GM10266 (cell line): ENCODE results near the gene SLC37A4.
"Not testable (repeated sequence)": the region's sequence is repeated elsewhere in the genome, so short reads cannot be mapped to it uniquely, and the experiment has no call there.

ENCODE experiments used
- DNase-seq: peaks from one replicate; pipeline ENCODE4 v3.0.0; 2012; ENCODE audit errors: extremely low spot score
- TF ChIP-seq, protein P1 (sequence below): IDR thresholded peaks from 2 replicates; pipeline ENCODE4 v1.5.1; 2012; ENCODE audit warnings: mild to moderate bottlenecking, low read depth; ENCODE audit not compliant: control insufficient read depth, insufficient read depth; ENCODE audit errors: missing control alignments

SLC37A4 gene

DNA sequence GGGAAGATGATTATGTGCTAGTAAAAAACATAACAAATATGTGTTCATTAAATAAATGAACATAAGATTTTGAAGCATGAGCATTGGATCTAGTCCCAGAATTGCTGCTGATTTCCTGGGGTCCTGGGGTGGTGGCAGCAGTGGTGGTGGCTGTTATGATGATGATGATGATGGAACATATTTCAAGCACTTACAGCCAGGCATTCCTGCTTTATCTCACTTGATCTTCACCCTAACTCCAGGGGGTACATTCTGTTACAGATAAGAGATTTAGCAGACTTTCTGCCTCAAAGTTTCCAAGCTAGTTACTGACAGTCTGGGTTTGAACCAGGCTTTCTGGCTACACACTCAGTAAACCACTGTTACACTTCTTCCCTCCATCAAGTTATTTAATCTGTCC is 6.9 kb downstream of the SLC37A4 start:
- TF ChIP-seq, protein P1, sequence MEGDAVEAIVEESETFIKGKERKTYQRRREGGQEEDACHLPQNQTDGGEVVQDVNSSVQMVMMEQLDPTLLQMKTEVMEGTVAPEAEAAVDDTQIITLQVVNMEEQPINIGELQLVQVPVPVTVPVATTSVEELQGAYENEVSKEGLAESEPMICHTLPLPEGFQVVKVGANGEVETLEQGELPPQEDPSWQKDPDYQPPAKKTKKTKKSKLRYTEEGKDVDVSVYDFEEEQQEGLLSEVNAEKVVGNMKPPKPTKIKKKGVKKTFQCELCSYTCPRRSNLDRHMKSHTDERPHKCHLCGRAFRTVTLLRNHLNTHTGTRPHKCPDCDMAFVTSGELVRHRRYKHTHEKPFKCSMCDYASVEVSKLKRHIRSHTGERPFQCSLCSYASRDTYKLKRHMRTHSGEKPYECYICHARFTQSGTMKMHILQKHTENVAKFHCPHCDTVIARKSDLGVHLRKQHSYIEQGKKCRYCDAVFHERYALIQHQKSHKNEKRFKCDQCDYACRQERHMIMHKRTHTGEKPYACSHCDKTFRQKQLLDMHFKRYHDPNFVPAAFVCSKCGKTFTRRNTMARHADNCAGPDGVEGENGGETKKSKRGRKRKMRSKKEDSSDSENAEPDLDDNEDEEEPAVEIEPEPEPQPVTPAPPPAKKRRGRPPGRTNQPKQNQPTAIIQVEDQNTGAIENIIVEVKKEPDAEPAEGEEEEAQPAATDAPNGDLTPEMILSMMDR: no peak
- DNase-seq: no peak

DNA sequence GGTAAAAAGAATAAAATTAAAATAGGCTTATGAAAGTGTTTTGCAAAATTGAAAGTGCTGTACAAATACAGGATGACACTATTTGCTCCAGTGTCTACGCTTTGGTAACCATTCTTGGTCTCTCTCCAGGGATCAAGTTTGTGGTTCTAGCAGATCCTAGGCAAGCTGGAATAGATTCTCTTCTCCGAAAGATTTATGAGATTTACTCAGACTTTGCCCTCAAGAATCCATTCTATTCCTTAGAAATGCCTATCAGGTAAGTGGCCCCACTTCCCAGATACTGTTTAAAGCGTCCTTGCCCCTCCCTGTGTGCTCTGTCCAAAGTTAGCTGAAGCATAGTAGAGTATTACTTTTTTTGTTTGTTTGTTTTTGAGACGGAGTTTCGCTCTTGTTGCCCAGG is 9.0 kb downstream of the SLC37A4 start:
- TF ChIP-seq, protein P1: no peak
- DNase-seq: no peak

DNA sequence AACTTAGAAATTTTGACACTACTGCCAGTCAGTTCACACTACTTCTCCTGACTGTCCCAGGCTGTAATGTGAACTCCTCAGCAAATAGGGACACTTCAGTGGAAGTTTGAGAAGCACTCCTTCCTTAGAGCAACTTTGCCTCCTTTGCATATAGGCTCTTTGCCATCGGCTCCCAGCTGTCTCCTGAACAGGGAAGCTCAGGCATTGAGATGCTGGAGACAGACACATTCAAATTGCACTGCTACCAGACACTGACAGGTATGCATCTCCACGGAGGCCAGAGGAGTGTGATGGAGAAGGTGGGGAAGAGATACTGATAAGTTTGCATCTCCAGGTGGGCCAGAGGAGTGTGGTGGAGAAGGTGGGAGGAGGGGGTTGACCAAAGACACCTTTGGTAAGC is 10.7 kb downstream of the SLC37A4 start:
- DNase-seq: no peak
- TF ChIP-seq, protein P1: no peak

DNA sequence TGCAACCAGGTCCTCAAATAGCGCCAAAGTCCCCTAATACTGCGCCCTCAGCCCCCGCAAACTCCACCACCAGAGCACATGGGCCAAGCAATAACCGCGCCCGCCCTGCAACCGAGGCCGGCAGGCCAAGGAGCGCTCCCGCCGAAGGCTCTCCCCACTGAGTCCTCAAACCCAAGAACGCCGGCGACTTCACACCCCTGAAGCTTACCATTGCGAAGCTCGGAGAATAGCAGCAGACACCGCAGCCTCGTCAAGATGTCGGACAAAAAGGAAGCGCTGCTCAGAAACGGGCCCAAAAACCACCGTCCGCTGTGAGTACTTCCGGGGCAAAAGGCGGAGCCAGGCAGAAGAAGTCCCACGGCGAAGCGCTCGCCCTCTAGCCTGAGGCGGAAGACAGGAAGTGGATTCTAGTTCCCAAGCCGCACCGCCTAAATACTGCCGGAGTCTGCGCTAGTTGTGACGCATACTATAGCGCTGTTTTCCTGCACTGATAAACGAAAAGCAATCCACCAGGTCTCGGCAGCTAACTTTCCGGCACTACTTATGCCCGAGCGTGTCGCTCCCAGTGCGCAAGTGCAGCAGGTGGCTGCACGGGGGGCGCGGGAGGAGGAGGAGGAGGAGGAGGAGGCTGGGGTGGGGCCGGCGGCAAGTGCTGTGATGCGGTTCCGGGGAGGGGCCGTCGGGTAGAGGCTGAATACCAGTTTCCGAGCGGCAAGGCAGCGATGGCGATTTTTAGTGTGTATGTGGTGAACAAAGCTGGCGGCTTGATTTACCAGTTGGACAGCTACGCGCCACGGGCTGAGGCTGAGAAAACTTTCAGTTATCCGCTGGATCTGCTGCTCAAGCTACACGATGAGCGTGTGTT is 12.4 kb downstream of the SLC37A4 start, which contains the start of the genes RPS25 and TRAPPC4:
TSS of gene RPS25 (minus strand) at position 270 of the 865 bp plus-strand sequence. CDS start at position 211, 59 bp downstream.
TSS of gene TRAPPC4 (plus strand) at position 693 of the 865 bp plus-strand sequence. CDS start at position 723, 30 bp downstream.
- peak; percentile 89 for DNase-seq
- TF ChIP-seq, protein P1: peak; percentile 6

DNA sequence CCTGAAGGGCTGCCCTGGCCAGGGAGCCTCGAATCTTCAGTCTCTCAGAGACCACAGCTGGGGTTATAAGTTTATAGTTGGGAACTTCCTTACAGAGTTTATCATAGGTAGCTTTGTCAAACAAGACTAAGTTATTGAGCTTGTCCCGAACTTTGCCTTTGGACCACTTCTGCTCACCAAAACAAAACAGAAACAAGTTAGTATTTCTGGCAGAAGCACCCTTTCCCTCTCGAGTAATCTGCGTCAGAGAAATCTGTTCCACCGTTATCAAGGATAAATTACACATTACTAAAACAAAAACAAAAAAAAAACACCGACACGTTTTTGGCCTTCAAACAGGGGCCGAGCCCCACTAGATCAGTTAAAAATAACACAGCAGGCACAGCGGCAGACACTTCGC is 13.3 kb downstream of the SLC37A4 start:
- not testable (repeated sequence) for DNase-seq

DNA sequence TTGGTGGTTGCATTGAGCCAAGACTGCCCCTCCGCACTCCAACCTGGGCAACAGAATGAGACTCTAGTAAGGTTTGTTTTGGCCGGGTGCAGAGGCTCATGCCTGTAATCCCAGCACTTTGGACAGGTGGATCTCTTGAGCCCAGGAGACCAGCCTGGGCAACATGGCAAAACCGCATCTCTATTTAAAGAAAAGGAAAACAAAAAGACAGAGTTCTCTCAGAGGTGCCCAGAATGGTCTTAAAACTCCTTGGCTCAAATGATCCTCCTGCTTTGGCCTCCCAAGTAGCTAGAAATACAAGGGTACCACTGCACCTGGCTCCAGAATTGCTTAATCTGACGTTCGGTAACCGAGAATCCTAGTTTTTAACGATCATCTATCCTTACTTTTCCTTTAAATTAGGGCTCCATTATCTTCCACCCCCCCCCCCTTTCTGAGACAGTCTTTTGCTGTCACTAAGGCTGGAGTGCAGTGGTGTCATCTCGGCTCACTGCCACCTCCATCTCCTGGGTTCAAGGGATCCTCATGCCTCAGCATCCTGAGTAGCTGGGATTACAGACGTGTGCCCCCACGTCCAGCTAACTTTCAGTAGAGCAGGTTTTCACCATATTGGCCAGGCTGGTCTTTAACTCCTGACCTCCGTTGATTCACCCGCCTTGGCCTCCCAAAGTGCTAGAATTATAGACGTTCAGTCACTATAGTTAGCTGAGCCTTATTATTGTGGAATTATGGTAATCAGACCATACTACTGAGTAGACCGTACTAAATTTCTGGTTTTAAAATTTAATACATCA is 14.3 kb downstream of the SLC37A4 start:
- TF ChIP-seq, protein P1: no peak
- no peak for DNase-seq

DNA sequence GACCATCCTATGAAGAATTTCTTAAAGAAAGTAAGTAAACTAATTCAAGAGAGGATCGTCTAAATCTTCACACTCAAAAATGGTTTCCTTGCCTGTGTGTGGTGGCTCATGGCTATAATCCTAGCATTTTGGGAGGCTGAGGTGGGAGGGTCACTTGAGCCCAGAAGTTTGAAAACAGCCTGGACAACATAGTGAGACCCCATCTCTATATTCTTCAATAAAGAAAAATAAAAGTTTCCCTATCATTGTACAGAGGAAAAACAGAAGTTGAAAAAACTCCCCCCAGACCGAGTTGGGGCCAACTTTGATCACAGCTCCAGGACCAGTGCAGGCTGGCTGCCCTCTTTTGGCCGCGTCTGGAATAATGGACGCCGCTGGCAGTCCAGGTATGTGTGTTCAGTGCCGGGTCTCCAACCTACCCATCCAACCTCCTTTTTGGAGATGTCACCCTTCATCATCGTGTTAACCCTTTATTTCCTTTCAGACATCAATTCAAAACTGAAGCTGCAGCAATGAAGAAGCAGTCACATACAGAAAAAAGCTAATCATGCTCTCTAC is 15.5 kb downstream of the SLC37A4 start:
- TF ChIP-seq, protein P1: no peak
- no peak for DNase-seq
